ENCODE data around the gene PDGFD. TPM values are rescaled to one million over a fixed set of nuclear protein-coding genes. Genes with fewer than 3 reads are reported as not detected.

The PDGFD gene
- total RNA-seq, 1 donor, result 8.3 TPM

DNA sequence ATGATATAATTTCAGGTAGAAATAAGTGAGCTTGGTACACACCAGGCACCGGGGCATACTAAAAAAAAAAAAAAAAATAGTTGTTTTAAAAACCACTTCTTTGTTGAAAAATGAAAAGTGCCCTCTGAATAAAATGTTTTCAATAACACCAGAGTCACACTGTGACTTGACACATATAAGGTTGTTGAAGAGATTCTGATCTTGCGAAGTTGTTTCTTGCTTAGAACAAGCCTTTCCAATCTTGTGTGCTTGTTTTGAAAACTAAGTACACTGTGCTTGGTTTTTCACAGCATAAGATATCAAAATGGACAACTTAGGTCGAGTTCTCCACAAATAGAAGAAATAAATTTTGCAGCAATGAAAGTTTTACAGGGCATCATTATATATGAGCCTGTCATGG lies 17.0 kb downstream of the PDGFD start:
- no peak for DNase-seq (ENCODE audit: low read depth in 2 of 3, low spot score in 2 of 3)

GRCh38 chr11:104146421-104146820 lies 17.5 kb downstream of the PDGFD start:
- DNase-seq (ENCODE audit: low read depth in 2 of 3, low spot score in 2 of 3), result no peak

- DNase-seq (ENCODE audit: low read depth in 2 of 3, low spot score in 2 of 3), result no peak
Observed at GRCh38 chr11:104145062-104145461, 18.9 kb downstream of the PDGFD start.

DNA sequence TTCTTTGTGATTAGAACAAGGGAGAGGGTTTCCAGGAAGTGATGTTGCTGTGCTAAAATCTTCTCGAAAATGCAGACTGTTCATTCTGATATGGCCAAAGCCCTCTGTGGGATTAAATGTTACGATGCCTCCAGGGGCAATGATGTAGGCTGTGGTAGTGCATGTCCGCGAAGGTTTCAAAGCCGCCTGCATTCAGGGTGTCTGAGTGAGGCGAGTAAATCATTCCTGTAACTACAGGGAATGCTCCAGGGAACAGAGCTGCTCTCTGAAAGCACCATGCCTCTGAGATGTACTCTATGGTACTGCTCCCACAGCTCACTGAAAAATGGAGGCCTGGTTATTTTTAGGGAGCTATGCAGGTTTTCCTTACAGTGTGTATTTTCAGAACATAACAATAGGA lies 21.2 kb downstream of the PDGFD start:
- no peak for DNase-seq (ENCODE audit: low read depth in 2 of 3, low spot score in 2 of 3)

DNA sequence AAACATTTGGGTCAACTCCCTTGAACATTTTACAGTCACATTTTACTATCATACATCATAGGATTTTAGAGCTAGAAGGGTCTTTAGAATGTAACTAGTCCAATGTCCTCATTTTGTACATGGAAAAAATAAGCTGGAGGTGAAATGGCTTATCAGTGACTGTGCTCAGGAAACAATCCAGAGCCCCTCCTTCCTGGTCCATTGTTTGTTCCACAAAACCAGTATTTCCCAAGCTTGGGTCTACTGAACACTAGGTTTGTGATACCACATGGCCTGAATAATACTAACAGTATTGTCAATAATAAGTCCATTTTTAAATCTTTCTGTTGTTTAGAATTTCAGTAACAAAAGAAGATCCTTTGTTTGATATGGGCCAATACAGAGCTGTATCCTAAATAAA lies 27.1 kb downstream of the PDGFD start:
- no peak for DNase-seq (ENCODE audit: low read depth in 2 of 3, low spot score in 2 of 3)

- DNase-seq (ENCODE audit: low read depth in 2 of 3, low spot score in 2 of 3), result no peak
Observed at GRCh38 chr11:104134745-104135144, 29.2 kb downstream of the PDGFD start.

DNA sequence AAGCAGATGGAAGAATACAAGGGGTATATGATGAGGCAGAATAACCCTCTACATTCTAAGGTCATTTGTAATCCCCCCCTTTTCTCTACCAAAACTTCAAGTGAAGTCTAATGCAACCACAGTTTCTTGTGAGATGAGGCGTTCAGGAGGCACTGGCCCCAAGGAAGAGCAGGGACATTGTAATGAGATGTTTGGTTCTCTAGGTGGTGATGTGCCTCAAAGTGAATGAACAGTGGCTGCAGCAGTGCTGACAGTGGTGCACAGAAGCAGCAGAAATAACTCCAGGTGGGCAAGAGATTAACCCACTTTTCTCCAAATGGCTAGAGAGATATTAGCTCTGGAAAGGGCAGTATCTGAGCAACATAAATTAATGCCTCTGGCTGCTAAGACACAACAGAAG lies 33.8 kb downstream of the PDGFD start:
- no peak for DNase-seq (ENCODE audit: low read depth in 2 of 3, low spot score in 2 of 3)

DNA sequence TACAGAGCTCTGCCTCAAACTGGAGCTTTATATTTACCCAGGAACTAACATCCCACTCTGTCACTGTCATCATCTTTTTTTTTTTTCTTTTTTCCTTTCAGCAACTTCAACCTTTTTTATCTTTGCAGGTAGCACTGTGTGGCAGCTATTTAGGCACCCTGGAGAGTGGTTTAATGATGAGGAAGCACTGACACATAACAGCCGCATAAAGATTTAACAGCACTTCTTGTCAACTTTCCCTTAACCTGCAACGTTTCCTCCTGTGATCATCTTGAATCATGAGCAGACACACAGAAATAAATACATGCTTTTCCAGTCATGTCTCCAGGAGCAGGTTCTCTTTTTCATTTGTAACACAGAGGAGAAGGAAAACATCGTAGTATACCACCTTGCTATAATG lies 34.8 kb downstream of the PDGFD start:
- DNase-seq (ENCODE audit: low read depth in 2 of 3, low spot score in 2 of 3), result no peak

- DNase-seq (ENCODE audit: low read depth in 2 of 3, low spot score in 2 of 3), result no peak
Observed at GRCh38 chr11:104127828-104128227, 36.1 kb downstream of the PDGFD start.

DNA sequence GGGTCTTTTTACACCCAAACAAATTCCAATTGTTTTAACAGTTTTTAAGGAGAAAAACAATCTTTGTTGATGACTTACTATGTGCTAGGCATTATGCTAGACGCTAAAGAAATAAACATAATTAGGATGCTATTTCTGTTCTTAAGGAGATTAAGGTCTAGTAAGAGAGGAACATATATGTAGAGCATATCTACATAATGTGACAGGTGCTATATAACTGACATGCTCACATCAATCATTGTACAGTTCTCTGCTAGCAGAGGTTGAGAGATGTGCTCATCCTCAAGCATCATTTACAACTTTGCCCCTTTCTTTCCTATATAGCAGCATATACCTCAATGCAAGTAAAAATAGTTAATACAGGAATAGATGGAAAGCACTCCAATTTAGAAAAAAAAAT lies 37.5 kb downstream of the PDGFD start:
- no peak for DNase-seq (ENCODE audit: low read depth in 2 of 3, low spot score in 2 of 3)

- no peak for DNase-seq (ENCODE audit: low read depth in 2 of 3, low spot score in 2 of 3)
Observed at GRCh38 chr11:104124979-104125378, 39.0 kb downstream of the PDGFD start.

DNA sequence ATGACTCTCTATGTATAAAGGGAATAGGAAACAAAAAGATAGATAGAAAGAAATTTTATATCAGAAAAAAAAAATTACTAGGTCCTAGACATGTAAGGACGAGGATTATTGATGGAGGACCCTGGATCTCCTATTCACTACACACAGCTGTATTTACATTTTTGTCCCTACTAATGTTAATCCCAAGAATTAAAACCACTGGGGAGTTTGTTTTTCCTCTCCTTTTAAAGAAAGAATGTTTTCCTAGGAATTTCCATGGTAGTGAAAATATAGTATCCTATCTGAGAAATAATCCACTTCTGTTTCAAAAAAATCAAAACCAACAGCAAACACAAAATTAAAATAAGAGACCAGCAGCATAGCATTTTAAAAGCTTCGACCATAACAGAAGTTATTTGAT lies 41.1 kb downstream of the PDGFD start:
- DNase-seq (ENCODE audit: low read depth in 2 of 3, low spot score in 2 of 3), result no peak

- no peak for DNase-seq (ENCODE audit: low read depth in 2 of 3, low spot score in 2 of 3)
Observed at GRCh38 chr11:104122011-104122635, 41.8 kb downstream of the PDGFD start.

DNA sequence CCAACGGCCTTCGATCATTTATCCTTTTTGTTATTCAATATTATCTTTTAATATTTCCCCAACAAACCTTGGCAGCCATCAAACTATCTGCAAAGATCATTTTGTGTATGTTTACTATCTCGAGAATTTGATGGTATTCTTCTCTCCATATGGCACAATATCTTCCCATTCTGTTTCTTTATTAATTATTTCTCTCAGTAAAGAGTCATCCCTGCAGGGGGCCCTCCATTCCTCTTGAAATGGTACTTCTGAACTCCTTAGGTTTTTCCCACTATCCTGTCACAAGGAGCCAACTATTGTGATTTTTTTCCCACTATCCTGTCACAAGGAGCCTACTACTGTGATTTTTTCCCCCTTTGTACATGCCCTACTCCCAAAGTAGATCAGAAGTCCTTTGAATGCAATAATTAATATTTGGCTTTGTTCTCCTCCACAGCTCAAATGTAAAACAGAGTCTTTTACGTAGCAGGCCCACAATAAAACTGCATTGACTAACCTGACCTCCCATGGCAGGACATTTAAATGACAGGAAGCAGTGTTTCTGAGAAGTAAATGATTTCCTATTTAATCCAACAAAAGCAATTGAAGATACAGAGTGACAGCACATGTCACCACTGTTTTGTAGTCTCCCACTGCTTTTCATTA lies 43.3 kb downstream of the PDGFD start:
- DNase-seq (ENCODE audit: low read depth in 2 of 3, low spot score in 2 of 3), result peak in 1 of 3 donors; percentile 3

- DNase-seq (ENCODE audit: low read depth in 2 of 3, low spot score in 2 of 3), result peak in 1 of 3 donors; percentile 5
Observed at GRCh38 chr11:104118105-104118744, 45.7 kb downstream of the PDGFD start.

DNA sequence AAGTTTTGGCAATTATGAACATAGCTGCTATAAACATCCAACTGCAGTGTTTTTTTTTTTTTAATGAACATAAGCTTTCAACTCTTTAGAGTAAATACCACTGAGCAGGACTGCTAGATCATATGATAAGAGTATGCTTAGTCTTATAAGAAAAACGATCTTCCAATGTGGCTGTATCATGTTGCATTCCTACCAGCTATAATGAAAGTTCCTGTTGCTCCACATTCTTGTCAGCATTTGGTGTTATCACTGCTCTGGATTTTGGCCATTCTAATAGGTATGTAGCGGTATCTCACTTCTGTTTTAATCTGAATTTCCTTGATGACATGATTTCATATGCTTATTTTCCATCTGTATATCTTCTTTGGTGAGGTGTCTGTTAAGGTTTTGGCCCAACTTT lies 50.4 kb downstream of the PDGFD start:
- no peak for DNase-seq (ENCODE audit: low read depth in 2 of 3, low spot score in 2 of 3)

DNA sequence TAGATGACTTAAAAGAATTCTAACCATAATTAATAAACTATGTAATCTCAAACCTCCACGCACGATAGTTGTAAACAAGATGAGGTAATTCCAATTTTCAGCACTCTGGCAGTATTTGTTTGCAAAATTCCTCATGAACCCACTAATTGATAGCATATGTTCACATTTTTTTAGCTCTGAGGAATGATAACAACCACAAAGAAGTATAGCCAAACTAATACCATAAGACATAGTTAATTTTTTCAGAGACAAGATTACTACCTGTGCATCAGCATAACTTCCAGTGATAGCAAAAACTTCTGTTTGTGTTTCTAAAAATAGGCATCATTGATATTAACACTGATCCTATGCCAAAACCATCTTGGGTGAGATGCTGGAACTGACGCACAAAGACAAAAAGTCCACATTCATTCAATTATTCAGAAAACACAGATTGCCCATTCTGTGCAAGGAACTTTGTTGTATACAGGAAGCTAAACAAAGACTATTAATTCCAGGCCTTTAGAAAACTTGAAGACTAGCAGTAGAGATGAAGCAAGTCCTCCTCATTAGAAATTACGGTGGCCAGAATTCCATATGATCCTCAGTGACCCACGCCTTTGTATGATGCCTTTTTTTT lies 57.7 kb downstream of the PDGFD start:
- no peak for DNase-seq (ENCODE audit: low read depth in 2 of 3, low spot score in 2 of 3)

GRCh38 chr11:104105155-104105554 lies 58.8 kb downstream of the PDGFD start:
- DNase-seq (ENCODE audit: low read depth in 2 of 3, low spot score in 2 of 3), result no peak

- no peak for DNase-seq (ENCODE audit: low read depth in 2 of 3, low spot score in 2 of 3)
Observed at GRCh38 chr11:104104664-104105063, 59.3 kb downstream of the PDGFD start.

GRCh38 chr11:104104201-104104600 lies 59.7 kb downstream of the PDGFD start:
- no peak for DNase-seq (ENCODE audit: low read depth in 2 of 3, low spot score in 2 of 3)

DNA sequence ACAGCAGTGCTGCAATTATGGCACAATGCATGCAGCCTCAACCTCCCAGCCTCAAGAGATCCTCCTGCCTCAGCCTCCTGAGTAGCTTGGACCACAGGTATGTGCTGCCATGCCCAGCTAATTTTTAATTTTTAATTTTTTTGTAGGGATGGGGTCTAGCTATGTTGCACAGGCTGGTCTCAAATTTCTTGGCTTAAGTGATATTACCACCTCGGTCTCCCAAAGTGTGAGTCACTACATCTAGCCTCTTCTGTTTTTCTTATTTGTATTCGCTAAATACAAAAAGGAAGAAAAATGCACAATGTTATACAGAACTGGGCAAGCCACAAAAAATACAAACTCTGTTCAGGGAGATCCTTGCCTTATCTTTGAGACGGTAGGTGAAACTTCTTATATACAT lies 65.4 kb downstream of the PDGFD start:
- no peak for DNase-seq (ENCODE audit: low read depth in 2 of 3, low spot score in 2 of 3)

DNA sequence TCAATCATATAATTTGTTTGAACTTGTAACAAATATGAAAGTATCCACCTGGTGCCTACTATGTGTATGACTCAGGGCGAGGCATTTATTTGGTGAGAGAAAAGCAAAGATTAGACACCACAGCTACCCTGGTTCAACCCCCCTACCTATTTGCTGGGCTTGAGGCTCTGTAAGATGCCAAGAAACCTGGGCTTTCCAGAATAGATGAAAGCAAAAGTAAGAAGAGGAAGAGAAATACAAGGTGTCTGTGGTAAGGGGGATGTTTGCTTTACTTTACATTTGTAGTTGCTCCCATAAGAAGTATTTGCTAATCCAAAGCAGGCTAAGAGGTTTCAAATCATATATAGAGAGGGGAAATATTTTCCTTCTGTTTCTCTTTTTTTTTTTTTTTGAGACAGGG lies 65.8 kb downstream of the PDGFD start:
- no peak for DNase-seq (ENCODE audit: low read depth in 2 of 3, low spot score in 2 of 3)
